AG09309 (cell line): Measurements from ENCODE around the gene DDIT4.
"Not testable (repeated sequence)": the region's sequence is repeated elsewhere in the genome, so short reads cannot be mapped to it uniquely, and the experiment has no call there.

Experiments
- DNase-seq: peaks from one replicate; pipeline ENCODE4 v3.0.0-alpha.2; 2010; ENCODE audit warnings: low read depth
- H3K4me3 ChIP-seq: 2 replicates; pipeline ENCODE4 v1.5.1; 2011; ENCODE audit warnings: mild to moderate bottlenecking, low read depth, low read length, moderate library complexity; ENCODE audit not compliant: control insufficient read depth
- CTCF ChIP-seq: IDR thresholded peaks from 2 replicates; pipeline ENCODE4 v1.5.1; 2011; ENCODE audit warnings: mild to moderate bottlenecking, low read depth, low read length, inconsistent platforms; ENCODE audit not compliant: insufficient read depth, control insufficient read depth; ENCODE audit errors: missing control alignments

Gene DDIT4

DNA sequence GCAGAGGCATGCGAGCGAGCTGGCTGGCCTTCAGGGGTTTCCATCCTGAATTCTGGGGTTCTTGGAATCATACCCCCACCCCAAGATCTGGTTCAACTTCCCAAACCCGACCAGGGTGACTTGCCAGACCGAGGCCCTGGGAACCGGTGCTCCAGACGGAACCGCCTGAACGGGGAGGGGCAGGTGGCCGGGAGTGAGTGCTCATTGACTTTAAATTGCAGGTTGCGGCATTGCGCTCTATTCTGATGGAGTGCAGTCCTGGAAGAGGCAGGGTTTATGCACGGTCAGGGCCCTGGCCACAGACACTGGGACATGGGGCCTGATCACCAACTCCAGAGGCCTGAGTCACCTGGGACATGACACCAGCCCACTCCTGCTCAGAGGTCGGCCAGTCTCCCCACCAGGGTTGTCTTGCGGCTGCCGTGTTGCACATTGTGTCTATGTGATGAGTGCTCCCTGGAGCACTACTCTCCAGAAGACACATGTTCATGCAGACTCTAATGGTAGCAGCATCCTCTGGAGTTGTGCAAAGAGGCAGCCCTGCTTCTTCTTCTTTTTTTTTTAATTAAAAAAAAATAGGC lies 5.8 kb upstream of the DDIT4 start:
- H3K4me3 ChIP-seq = no peak overlapping the region
- DNase-seq = no peak
- no peak for TF ChIP-seq CTCF

GRCh38 chr10:72268475-72269200 lies 5.1 kb upstream of the DDIT4 start:
- not testable (repeated sequence) for DNase-seq, H3K4me3 ChIP-seq

DNA sequence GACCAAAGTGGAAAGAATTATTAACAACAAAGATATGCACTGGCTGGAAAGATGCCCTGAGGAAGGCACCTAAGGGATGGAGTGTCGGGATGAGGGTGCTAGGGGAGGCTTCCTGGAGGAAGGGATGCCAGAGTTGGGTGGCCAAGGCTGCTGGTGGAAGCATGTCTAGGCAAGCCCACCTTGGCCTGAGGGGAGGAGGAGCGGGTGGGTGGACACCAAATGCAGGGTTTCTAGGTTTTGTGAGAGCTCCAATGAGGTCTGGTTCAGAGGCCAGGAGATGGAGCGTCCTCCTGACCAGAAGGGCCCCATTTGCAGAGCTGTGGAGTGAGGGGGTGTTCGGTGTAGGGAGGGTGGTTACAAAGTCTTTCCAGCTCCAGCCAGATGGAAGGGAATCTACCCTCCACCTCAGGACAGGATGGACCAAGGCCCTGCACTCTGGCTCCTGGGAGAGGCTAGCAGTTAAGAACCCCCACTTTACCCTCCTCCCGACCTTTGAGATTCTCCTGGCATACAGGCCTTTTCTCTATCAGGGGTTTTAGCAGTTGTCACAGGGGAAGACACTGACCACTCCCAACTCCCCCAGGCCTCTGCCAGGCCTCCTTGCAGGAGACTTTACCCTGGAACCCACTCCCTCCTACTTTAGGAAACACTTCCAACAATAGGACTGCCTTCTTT lies 3.0 kb upstream of the DDIT4 start:
- no peak for DNase-seq
- no peak for TF ChIP-seq CTCF
- no peak overlapping the region for H3K4me3 ChIP-seq

DNA sequence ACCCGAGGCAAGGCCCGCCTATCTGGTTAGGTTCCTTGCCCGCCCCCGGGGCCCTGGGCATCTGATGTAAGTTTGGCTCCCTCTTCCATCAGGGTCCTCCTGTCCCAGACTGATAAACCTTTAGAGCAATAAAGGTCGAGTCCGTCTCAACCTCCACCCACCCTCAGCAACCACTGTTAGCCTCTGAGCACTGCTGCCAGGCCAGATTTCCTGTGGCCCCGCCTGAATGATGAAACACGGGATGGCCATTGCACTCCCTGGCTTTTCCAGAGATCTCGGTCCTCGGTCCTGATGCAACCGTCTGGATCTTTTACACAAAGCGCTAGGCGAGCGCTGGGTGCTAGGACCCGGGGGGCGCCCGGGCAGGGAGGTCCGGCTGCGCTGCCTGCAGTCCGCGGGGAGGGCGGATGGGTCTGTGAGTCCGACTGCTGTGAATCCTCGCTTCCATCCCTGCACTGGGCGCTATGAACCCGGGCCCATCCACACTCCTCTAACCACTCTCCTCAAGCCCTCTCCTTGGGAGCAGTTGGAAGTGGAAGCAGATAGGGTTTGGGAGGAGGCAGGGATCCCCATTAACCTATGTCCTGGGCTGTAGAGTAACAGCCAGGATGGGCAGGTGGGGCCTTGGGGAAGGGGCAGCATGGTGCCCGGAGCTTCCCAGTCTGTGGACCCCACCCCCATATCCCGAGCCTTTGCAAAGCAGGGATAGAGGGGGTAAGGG lies 875 bp upstream of the DDIT4 start:
- no peak for TF ChIP-seq CTCF
- peak overlapping the region; percentile 79 for H3K4me3 ChIP-seq
- DNase-seq = peak; percentile 95

DNA sequence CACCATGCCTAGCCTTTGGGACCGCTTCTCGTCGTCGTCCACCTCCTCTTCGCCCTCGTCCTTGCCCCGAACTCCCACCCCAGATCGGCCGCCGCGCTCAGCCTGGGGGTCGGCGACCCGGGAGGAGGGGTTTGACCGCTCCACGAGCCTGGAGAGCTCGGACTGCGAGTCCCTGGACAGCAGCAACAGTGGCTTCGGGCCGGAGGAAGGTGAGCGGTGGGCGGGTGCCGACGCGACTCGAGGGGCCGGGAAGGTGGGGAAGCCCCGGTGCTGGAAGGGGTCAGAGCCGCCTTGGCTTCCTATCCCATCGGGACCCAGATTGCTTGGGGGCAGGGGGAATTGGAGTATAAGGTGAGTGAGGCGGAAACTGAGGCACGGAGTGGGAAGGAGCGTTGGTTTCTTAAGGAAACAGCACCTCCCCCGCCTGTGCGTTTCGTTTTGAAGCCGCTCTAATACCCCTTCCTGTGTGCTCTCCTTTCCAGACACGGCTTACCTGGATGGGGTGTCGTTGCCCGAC lies 547 bp downstream of the DDIT4 start:
- no peak for DNase-seq
- TF ChIP-seq CTCF = no peak
- H3K4me3 ChIP-seq = peak overlapping the region; percentile 93

DNA sequence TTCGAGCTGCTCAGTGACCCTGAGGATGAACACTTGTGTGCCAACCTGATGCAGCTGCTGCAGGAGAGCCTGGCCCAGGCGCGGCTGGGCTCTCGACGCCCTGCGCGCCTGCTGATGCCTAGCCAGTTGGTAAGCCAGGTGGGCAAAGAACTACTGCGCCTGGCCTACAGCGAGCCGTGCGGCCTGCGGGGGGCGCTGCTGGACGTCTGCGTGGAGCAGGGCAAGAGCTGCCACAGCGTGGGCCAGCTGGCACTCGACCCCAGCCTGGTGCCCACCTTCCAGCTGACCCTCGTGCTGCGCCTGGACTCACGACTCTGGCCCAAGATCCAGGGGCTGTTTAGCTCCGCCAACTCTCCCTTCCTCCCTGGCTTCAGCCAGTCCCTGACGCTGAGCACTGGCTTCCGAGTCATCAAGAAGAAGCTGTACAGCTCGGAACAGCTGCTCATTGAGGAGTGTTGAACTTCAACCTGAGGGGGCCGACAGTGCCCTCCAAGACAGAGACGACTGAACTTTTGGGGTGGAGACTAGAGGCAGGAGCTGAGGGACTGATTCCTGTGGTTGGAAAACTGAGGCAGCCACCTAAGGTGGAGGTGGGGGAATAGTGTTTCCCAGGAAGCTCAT lies 1.1 kb downstream of the DDIT4 start:
- DNase-seq = no peak
- TF ChIP-seq CTCF = peak; percentile 86
- H3K4me3 ChIP-seq = peak overlapping the region; percentile 93
